Lung (tissue), 12 donors: ENCODE data around the gene DTWD2. TPM values are rescaled to one million over a fixed set of nuclear protein-coding genes. Genes with fewer than 3 reads are reported as not detected.
"Not testable (repeated sequence)": the region's sequence is repeated elsewhere in the genome, so short reads cannot be mapped to it uniquely, and the experiment has no call there.

Experiments
- ATAC-seq: fragments of 200-7000 bp; cut with Tn5 transposase; one replicate; pipeline ENCODE4 v1.9.1; 2020; ENCODE audit warnings: moderate number of reproducible peaks; ENCODE audit not compliant: insufficient read depth, low FRiP score
- DNase-seq, 3 donors: peaks; one replicate each; pipeline ENCODE4 v3.0.0-alpha.2; 2013 to 2017
- H3K27ac ChIP-seq, 2 donors: one replicate each; pipeline ENCODE4 v1.5.1; 2013; ENCODE audit warnings: mild to moderate bottlenecking in 2 of 2, moderate library complexity in 2 of 2, control low read depth in 1 of 2, inconsistent platforms in 1 of 2, low read depth in 1 of 2, low read length in 1 of 2
- H3K27me3 ChIP-seq, 3 donors: one replicate each; pipeline ENCODE4 v1.5.1; 2013; ENCODE audit warnings: low read length in 2 of 3; ENCODE audit not compliant: control insufficient read depth in 3 of 3, insufficient read depth in 3 of 3
- H3K36me3 ChIP-seq, 4 donors: one replicate each; pipeline ENCODE4 v1.5.1; 2013; ENCODE audit warnings: low read length in 4 of 4, mild to moderate bottlenecking in 1 of 4, moderate library complexity in 1 of 4; ENCODE audit not compliant: control insufficient read depth in 4 of 4, insufficient read depth in 4 of 4
- H3K4me1 ChIP-seq, 5 donors: one replicate each; pipeline ENCODE4 v1.5.1; 2013; ENCODE audit warnings: low read length in 5 of 5, mild to moderate bottlenecking in 2 of 5, moderate library complexity in 1 of 5; ENCODE audit not compliant: control insufficient read depth in 5 of 5, insufficient read depth in 5 of 5
- H3K4me3 ChIP-seq: one replicate; pipeline ENCODE4 v1.5.1; 2013; ENCODE audit warnings: mild to moderate bottlenecking, control low read depth, moderate library complexity
- H3K9ac ChIP-seq, 2 donors: one replicate each; pipeline ENCODE4 v1.5.1; 2013; ENCODE audit warnings: low read length in 2 of 2, control low read depth in 1 of 2; ENCODE audit not compliant: insufficient read depth in 1 of 2
- H3K9me3 ChIP-seq, 4 donors: one replicate each; pipeline ENCODE4 v1.5.1; 2013; ENCODE audit warnings: low read length in 3 of 4, mild to moderate bottlenecking in 1 of 4, moderate library complexity in 1 of 4; ENCODE audit not compliant: control insufficient read depth in 4 of 4, insufficient read depth in 3 of 4
- WGBS, 2 donors: extraction: QIAGEN DNeasy Blood & Tissue Kit; methylation state at CpG; one replicate each; pipeline ENCODE4 v1.1.7; 2013; 5-methylcytosine and 5-hydroxymethylcytosine counted together
- polyA plus RNA-seq, 2 donors: library from polyadenylated mRNA; stranded (reverse); fragments of 200-250 nt; gene quantifications; one replicate each; pipeline ENCODE4 v1.2.1, GENCODE V29; 2013
- total RNA-seq, 2 donors: library from RNA; depleted of rRNA in 1 of 2; stranded (reverse); fragments of >200 nt in 1 of 2; gene quantifications; one replicate each; pipeline ENCODE4 v1.2.1, GENCODE V29; 2014 to 2021
- TF ChIP-seq, protein P1 (sequence below): IDR thresholded peaks from 2 replicates; pipeline ENCODE4 v1.5.1; 2012; ENCODE audit warnings: mild to moderate bottlenecking; ENCODE audit errors: control extremely low read depth, extremely low read depth
- donor health status: control.
- donor health status: control.
- donor health status: Bipolar disorder and iron deficiency.
- donor health status: healthy.
- donor health status: DM: yes; HTN: yes; CAD: no.

The DTWD2 gene
- total and polyA plus RNA-seq, 4 donors, result 1.7 to 11.4 (median 5.2) TPM

DNA sequence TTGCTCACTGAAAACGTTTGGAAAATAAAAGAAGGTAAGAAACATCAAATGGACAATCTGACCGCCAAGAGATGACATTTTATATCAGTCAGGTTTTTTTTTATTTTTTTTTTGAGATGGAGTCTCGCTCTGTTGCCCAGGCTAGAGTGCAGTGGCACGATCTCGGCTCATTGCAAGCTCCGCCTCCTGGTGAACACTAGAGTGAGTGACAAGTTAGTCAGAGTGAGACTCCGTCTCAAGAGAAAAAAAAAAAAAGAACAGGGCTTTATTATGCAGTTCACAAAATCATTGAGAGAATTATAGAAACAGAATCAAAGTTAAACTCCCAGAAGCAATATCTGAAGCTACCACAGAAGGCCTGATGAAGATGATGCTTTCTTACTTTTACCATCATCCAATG, 70.1 kb downstream of the DTWD2 start:
- 97 to 98% methylated on average over 7 of the region's 7 CpGs for WGBS, 2 donors
- Histone ChIP-seq H3K9me3 (no peaks in the 10 kb centered on the region), H3K27me3 (no peaks in the 10 kb centered on the region), H3K36me3 (no peaks in the 10 kb centered on the region), H3K4me1 (peaks cover 0 to 13% (median 0%) of the 10 kb centered on the region in 5 donors), H3K27ac (no peak overlapping the region), H3K4me3 (no peak overlapping the region), H3K9ac (no peak overlapping the region)
- no peak for DNase-seq
- TF ChIP-seq, protein P1, sequence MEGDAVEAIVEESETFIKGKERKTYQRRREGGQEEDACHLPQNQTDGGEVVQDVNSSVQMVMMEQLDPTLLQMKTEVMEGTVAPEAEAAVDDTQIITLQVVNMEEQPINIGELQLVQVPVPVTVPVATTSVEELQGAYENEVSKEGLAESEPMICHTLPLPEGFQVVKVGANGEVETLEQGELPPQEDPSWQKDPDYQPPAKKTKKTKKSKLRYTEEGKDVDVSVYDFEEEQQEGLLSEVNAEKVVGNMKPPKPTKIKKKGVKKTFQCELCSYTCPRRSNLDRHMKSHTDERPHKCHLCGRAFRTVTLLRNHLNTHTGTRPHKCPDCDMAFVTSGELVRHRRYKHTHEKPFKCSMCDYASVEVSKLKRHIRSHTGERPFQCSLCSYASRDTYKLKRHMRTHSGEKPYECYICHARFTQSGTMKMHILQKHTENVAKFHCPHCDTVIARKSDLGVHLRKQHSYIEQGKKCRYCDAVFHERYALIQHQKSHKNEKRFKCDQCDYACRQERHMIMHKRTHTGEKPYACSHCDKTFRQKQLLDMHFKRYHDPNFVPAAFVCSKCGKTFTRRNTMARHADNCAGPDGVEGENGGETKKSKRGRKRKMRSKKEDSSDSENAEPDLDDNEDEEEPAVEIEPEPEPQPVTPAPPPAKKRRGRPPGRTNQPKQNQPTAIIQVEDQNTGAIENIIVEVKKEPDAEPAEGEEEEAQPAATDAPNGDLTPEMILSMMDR, result no peak
- no peak for ATAC-seq

- 93% methylated on average over 5 of the region's 5 CpGs for WGBS, 2 donors
- ATAC-seq, result not testable (repeated sequence)
Measured at GRCh38 chr5:118907536-118907935, 80.8 kb downstream of the DTWD2 start.

GRCh38 chr5:118906947-118907346, 81.4 kb downstream of the DTWD2 start:
- DNase-seq (no peak), ATAC-seq (no peak)
- H3K27me3 ChIP-seq, result no peaks in the 10 kb centered on the region
- H3K9me3 ChIP-seq, result no peaks in the 10 kb centered on the region
- H3K4me1 ChIP-seq, result peaks cover 0 to 11% (median 0%) of the 10 kb centered on the region in 5 donors
- H3K27ac ChIP-seq, result no peak overlapping the region
- TF ChIP-seq, protein P1, result no peak
- H3K36me3 ChIP-seq, result no peaks in the 10 kb centered on the region
- H3K9ac ChIP-seq, result no peak overlapping the region
- H3K4me3 ChIP-seq, result no peak overlapping the region

More at GRCh38 chr5:118907536-118907935, 80.8 kb downstream of the DTWD2 start:
- not testable (repeated sequence) for H3K27me3 ChIP-seq, H3K36me3 ChIP-seq, DNase-seq, H3K27ac ChIP-seq, H3K4me3 ChIP-seq, H3K4me1 ChIP-seq, H3K9ac ChIP-seq, H3K9me3 ChIP-seq

DNA sequence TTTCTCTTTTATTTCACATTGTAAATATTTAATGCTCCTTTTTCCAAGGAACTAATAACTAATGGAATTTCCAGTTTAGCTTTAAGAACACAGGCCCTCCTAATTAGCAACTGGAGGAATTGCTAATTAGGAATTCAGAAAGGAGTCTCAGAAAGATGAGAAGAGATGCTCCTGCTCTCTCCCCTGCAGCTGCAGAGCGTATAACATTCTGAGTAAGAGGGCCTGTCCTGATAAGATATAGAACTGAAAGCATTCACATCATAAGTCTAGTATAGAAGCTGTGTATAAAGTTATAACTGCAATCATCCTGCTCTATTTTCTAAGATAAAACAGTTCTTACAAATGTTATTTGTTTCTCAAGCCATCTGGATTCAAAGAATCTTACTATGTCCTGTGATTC, 83.2 kb downstream of the DTWD2 start:
- WGBS, 2 donors, result 91 to 96% methylated on average over 1 of the region's 1 CpG
- Histone ChIP-seq H3K4me3 (no peak overlapping the region), H3K36me3 (no peaks in the 10 kb centered on the region), H3K27me3 (no peaks in the 10 kb centered on the region), H3K4me1 (peaks cover 0 to 11% (median 0%) of the 10 kb centered on the region in 5 donors), H3K9me3 (no peaks in the 10 kb centered on the region), H3K9ac (no peak overlapping the region), H3K27ac (no peak overlapping the region)
- ATAC-seq, result no peak
- DNase-seq, result no peak
- TF ChIP-seq, protein P1, result no peak
